ENCODE measurements around the gene CACNB4.
"Not testable (repeated sequence)": the region's sequence is repeated elsewhere in the genome, so short reads cannot be mapped to it uniquely, and the experiment has no call there.

The CACNB4 gene

DNA sequence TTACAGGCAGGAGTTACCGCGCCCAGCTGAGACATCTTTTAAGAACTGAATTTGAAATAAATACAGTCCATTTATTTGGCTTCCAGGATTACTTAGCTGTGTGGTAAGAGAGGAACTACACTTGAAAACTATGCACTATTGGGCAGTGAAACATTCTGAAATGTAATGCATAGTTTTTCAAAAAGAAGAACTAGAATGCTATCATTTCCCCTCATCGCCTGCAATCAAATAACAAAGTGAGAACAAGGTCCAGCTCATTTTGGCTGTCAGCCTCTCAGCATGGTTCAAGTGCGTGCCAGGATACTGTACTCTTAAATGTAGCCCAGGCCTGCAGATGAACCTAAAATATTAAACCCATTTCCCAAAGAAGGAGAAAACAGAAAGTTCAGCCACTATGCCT is 194.0 kb downstream of the CACNB4 start:
- DNase-seq (ENCODE audit: low spot score), result peak; percentile 82

GRCh38 chr2:151904021-151904420 is 194.8 kb downstream of the CACNB4 start:
- DNase-seq (ENCODE audit: low spot score), result no peak

DNA sequence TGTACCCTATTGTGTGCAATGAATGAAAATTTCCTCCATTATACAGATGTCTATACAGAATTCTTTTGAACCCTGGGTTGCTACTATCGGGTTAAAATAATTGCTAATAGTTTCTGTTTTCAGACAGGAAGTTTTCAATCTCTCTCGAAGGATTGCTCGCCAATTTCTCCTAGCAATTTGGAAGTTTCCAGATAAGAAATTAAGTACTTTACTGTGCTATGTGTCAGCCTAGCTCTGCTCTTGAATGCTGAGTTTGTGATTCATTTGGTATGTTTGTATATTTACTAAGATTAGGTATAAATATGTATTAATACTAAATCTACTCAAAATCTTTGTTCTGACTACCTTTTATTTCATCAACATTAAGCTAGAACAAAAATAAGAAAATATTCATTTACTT is 196.0 kb downstream of the CACNB4 start:
- no peak for DNase-seq (ENCODE audit: low spot score)

- DNase-seq (ENCODE audit: low spot score), result peak; percentile 45
Observed at GRCh38 chr2:151900331-151900730, 198.5 kb downstream of the CACNB4 start.

DNA sequence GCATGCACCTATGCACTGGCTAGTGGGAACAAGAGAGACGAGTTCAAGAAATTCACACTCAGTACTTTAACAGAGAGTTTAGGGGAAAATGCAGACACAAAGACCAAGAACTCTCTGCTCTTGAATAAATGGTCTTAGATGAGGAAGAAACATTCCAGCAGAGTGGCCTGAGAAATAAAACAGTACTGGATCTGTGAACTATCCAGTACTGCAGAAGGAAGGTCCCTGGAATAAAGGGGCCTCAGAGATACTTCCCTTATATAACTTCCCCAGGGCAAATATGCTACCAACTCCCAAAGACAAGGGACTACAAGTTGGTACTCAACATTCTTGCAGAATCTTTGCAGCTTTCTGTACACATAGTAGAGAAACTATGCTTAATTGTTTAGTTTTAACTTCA is 199.7 kb downstream of the CACNB4 start:
- DNase-seq (ENCODE audit: low spot score), result no peak

- peak; percentile 86 for DNase-seq (ENCODE audit: low spot score)
Observed at GRCh38 chr2:151891566-151892194, 207.2 kb downstream of the CACNB4 start.

- DNase-seq (ENCODE audit: low spot score), result no peak
Observed at GRCh38 chr2:151887164-151887563, 211.7 kb downstream of the CACNB4 start.

DNA sequence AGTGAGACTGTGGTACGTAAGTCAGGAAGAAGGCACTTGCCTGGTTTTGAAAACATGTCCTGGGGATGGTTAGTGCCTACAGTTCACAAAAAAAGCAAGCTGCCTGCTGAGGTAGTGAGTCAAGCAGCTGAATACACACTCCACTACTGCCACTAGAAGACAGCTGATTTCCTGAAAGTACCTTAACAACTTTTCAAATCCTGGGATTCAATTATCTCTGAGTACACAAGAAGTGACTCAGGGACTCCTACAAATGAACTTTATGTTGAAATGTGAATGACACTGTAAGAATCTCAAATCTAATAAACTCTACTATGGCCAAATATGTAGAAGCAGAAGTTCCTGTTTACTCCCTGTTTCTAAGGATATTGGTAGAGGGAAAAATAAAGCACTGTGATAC is 212.6 kb downstream of the CACNB4 start:
- DNase-seq (ENCODE audit: low spot score), result no peak

GRCh38 chr2:151882786-151883445 is 215.9 kb downstream of the CACNB4 start:
- DNase-seq (ENCODE audit: low spot score), result peak; percentile 91

GRCh38 chr2:151881342-151881741 is 217.5 kb downstream of the CACNB4 start:
- DNase-seq (ENCODE audit: low spot score), result no peak

DNA sequence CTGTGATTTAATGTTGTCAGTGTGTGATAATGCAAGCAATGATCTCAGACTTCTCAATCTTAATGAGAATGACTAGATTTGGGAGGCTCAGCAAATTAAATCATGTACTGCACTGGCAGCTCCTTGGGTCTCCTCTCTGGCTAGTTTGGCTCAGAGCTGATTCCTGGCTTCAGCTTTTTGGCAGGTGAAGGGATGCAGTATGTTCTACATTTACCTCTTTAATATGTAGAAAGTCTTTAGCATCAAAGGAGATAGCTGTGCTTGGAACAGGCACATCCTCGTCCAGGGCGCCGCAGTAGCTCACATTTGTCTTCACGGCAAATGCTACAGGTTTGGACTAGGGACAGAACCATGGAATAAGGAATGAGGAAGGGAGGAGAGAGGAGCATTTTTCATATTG is 218.3 kb downstream of the CACNB4 start:
- peak; percentile 83 for DNase-seq (ENCODE audit: low spot score)

DNA sequence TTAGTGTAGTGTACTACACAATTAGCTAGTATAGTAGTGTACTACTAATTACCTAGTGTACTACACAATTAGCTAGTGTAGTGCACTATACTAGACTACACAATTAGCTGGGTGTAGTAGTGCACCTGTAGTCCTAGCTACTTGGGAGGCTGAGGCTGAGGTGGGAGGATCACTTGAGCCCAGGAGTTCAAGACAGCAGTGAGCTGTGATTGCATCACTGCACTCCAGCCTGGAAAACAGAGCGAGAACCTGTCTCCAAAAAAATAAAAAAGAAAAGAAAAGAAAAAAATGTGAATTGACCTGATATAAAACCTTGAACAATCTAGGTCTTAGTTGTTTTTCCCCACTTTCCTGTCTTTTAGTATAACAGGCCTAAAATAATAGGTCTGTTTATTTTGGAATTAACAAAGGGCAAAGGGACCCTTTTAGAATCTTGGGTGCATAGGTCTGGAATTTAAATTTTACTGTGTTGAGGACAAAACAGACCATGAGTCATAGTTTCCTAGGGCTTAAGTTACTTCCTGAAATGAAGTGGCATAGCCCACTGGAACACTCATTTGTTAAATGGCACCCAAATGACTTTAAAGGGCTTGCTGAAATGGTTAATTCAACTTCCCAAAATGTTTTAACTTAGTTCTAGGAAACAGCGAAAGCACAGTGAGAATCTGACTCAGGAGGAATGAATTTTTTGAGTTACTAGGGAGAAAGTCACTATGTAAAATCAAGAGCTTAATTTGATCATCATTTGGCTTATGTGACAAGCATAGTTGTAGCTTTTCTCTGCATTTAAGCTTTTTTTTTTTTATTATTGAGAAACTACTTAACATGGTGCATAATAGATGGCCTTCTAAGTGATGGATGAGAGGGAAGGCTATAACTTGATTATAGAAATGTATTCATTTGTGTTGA is 219.9 kb downstream of the CACNB4 start:
- no peak for DNase-seq (ENCODE audit: low spot score)

DNA sequence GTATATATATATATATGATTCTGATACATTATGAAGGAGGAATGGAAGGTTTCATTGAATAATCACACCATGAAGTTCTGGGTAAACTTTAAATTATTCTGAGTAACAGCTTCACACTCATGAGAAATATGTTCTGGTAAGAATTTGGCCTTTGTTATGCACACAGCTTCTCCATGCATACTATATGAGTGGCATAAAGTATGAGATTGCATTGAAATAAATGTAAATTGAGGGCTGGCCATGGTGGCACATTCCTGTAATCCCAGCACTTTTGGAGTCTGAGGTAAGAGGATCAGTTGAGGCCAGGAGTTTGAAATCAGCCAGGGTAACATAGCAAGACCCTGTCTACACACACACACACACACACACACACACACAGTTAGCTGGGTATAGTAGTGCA is 220.6 kb downstream of the CACNB4 start:
- no peak for DNase-seq (ENCODE audit: low spot score)

GRCh38 chr2:151875631-151876030 is 223.2 kb downstream of the CACNB4 start:
- DNase-seq (ENCODE audit: low spot score), result not testable (repeated sequence)

DNA sequence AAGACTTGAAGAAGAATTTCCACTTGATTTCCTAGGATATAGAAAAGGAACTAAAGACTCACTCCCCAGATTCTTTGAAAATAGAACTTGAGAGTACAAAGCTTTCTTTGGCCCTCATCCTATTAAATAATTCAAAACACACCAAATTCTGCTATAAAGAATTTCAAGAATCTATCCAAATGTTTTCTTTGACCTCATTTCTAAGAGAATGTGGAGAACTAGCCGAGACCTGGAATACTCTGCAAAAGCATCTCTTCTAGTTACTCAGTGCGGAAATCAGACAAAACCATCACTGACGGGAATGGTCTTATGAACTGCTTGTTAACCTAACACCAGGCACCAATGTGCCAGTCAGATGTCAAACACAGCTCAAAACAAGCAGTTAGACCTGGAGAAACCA is 226.4 kb downstream of the CACNB4 start:
- DNase-seq (ENCODE audit: low spot score), result no peak

GRCh38 chr2:151869291-151869690 is 229.6 kb downstream of the CACNB4 start:
- peak; percentile 66 for DNase-seq (ENCODE audit: low spot score)

DNA sequence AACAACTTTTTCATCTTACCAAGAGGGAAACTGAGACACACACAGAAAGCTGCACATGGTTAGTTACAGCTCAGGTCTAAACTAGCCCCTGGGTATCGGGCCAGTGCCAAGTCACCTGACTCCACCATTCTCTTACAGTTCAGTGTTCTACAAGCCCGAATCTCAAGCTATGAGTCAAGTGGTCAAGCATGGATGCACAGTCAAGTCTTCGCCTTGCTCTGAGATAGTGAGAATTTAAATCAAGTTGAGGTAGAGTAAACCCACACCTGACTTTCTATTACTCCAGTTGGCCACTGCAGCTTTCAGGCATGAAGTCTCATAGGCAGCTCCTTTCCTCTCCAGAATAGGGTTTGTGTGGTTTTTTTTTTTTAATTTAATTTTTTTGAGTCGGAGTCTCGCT is 236.1 kb downstream of the CACNB4 start:
- DNase-seq (ENCODE audit: low spot score), result no peak

GRCh38 chr2:151861174-151861573 is 237.7 kb downstream of the CACNB4 start:
- no peak for DNase-seq (ENCODE audit: low spot score)

- no peak for DNase-seq (ENCODE audit: low spot score)
Observed at GRCh38 chr2:151860613-151861146, 238.2 kb downstream of the CACNB4 start.

GRCh38 chr2:151860210-151860609 is 238.6 kb downstream of the CACNB4 start:
- no peak for DNase-seq (ENCODE audit: low spot score)

GRCh38 chr2:151857650-151858049 is 241.2 kb downstream of the CACNB4 start:
- DNase-seq (ENCODE audit: low spot score), result no peak

- DNase-seq (ENCODE audit: low spot score), result no peak
Observed at GRCh38 chr2:151855111-151855510, 243.7 kb downstream of the CACNB4 start.
